Upper lobe of left lung (tissue), 6 donors: ENCODE results near the gene LTBR. TPM values are rescaled to one million over a fixed set of nuclear protein-coding genes. Genes with fewer than 3 reads are reported as not detected.
A peak's percentile ranks its signal among the peaks of the same experiment; 100 is the strongest.

Experiments used
- ATAC-seq, 2 donors: fragments of 200-7000 bp; cut with Tn5 transposase; one replicate each; pipeline ENCODE4 v1.9.1; 2022; ENCODE audit warnings: mild to moderate bottlenecking in 2 of 2, moderate library complexity in 2 of 2; ENCODE audit not compliant: low FRiP score in 2 of 2
- DNase-seq, 2 donors: peaks; one replicate each; pipeline ENCODE4 v3.0.0-alpha.2; 2019 to 2020
- H3K27ac ChIP-seq, 4 donors: fragments of 200-600 bp; sonication (generic); one replicate each; pipeline ENCODE4 v1.5.1; 2016 to 2019
- H3K27me3 ChIP-seq, 4 donors: fragments of 200-600 bp; sonication (generic); one replicate each; pipeline ENCODE4 v1.5.1; 2017 to 2019
- H3K36me3 ChIP-seq, 4 donors: fragments of 200-600 bp; sonication (generic); one replicate each; pipeline ENCODE4 v1.5.1; 2016 to 2019
- H3K4me1 ChIP-seq, 4 donors: fragments of 200-600 bp; sonication (generic); one replicate each; pipeline ENCODE4 v1.5.1; 2018 to 2019
- H3K4me3 ChIP-seq, 4 donors: fragments of 200-600 bp; sonication (generic); one replicate each; pipeline ENCODE4 v1.5.1; 2017 to 2019; ENCODE audit warnings: mild to moderate bottlenecking in 2 of 4, moderate library complexity in 1 of 4
- H3K9me3 ChIP-seq, 4 donors: fragments of 200-600 bp; sonication (generic); one replicate each; pipeline ENCODE4 v1.5.1; 2018 to 2019
- EP300 ChIP-seq, 4 donors: sonication (generic); formaldehyde crosslinking; IDR thresholded peaks; one replicate each; pipeline ENCODE4 v1.5.1; 2017; ENCODE audit warnings: antibody characterized with exemption in 4 of 4, control low read depth in 2 of 4
- POLR2A ChIP-seq, 4 donors: fragments of 450-650 bp; IDR thresholded peaks; one replicate each; pipeline ENCODE4 v1.5.1; 2016 to 2017; ENCODE audit warnings: antibody characterized with exemption in 4 of 4, mild to moderate bottlenecking in 2 of 4
- POLR2AphosphoS5 ChIP-seq, 2 donors: sonication (generic); formaldehyde crosslinking; IDR thresholded peaks; one replicate each; pipeline ENCODE4 v1.5.1; 2017; ENCODE audit warnings: antibody characterized with exemption in 2 of 2
- WGBS, 2 donors: methylation state at CpG; one replicate each; pipeline ENCODE4 v1.1.5; 2017 to 2018; 5-methylcytosine and 5-hydroxymethylcytosine counted together
- total RNA-seq, 6 donors: library from RNA; depleted of rRNA in 4 of 6; stranded (reverse); fragments of >200 nt in 4 of 6; gene quantifications; one replicate each; pipeline versions ENCODE4 v1.1.0 to v1.2.1, GENCODE V29; 2016 to 2021
- TF ChIP-seq, protein P1 (sequence below), 6 experiments: fragments of 450-650 bp in 4 of 6; fragments of 200-600 bp in 2 of 6; sonication (generic) in 2 of 6; IDR thresholded peaks; one replicate each; pipeline ENCODE4 v1.5.1; 2016 to 2019; ENCODE audit warnings: antibody characterized with exemption in 6 of 6
- donor health status: DM: no; HTN: no; CAD: no; lungs with moderate emphysema.
- donor health status: DM: no; HTN: yes; CAD: no; lungs with severe emphysema.

The LTBR gene
- total RNA-seq, 6 donors from 2014 or later = 84.9 to 207 (median 150) TPM

DNA sequence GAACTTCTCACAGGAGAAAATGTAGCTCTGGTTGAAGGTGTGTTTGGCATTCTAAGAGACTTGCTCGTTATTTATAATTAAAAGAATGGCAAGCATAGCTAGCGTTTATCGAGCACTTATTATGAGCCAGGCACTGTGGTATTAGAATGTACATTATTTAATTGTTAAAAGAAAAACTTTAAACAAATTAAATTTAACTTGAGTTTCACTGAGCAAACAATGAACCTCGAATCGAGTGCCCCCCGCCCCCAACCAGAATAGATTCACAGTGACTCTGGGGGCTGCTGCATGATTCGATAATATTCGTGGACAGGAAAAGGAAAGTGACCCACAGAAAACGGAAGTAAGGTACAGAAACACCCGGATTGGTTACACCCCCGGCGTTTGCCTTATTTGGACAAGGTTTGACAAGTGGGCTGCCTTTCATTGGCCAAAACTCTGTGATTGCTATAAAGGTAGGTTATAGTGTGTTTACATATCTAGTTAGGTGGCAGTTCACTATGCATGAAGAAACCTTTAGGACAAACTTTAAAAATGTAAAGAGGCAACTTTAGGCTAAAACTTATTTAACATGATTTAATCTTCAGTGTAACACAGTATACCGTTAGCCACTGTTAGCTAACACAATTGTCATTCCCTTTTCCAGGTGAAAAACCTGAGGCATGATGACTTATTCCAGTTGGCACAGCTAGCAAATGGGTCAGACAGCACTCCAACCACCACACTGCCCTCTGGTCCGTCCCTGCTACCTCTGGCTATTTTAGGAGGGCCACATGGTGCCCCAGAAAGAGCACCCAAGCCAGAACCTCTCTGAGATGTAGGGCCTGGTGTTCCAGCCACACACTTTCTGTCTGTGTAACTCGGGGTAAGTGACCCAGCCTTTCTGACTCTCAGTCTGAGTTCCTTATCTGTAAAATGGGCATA is 15.7 kb upstream of the LTBR start:
- peaks cover 48 to 69% (median 64%) of the 10 kb centered on the region in 4 donors for H3K4me1 ChIP-seq

DNA sequence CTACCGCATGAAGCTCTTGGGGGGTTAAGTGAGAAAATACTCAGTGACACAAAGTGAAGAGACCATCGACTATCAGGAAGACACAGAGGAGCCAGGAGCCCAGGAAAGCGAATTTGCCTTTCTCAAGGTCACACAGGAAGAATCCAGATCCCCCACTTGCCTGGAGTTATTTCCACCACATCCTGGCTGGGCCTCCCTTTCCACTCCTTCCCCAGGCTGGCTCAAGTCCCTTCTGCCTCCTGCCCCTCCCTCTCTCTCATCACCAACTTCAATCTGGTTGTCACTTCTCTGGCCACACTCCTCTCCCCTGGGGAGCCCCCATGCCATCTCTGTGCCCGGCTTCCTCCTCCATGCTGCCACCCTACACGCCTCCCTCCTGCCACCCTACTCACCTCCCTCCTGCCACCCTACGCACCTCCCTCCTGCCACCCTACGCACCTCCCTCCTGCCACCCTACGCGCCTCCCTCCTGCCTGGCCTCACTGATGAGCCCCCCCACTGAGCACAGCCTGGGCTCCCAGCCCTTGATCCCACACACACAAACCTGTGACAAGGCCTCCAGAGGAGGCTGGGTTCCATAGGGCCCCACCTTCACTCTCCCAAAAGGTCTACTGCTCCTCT is 14.9 kb upstream of the LTBR start:
- H3K9me3 ChIP-seq = no peaks in the 10 kb centered on the region
- DNase-seq (no peak), ATAC-seq (no peak)
- peak overlapping the region; percentile 32 to 63 (median 60) for H3K27ac ChIP-seq
- TF ChIP-seq, protein P1, sequence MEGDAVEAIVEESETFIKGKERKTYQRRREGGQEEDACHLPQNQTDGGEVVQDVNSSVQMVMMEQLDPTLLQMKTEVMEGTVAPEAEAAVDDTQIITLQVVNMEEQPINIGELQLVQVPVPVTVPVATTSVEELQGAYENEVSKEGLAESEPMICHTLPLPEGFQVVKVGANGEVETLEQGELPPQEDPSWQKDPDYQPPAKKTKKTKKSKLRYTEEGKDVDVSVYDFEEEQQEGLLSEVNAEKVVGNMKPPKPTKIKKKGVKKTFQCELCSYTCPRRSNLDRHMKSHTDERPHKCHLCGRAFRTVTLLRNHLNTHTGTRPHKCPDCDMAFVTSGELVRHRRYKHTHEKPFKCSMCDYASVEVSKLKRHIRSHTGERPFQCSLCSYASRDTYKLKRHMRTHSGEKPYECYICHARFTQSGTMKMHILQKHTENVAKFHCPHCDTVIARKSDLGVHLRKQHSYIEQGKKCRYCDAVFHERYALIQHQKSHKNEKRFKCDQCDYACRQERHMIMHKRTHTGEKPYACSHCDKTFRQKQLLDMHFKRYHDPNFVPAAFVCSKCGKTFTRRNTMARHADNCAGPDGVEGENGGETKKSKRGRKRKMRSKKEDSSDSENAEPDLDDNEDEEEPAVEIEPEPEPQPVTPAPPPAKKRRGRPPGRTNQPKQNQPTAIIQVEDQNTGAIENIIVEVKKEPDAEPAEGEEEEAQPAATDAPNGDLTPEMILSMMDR (IDR thresholded peaks at IDR 0.05) = no peak
- no peak for TF ChIP-seq POLR2A (IDR thresholded peaks at IDR 0.05)
- peak overlapping the region in 1 of 4 donors; percentile 1 for H3K4me3 ChIP-seq
- no peaks in the 10 kb centered on the region for H3K27me3 ChIP-seq
- WGBS, 2 donors = 84 to 91% methylated on average over 9 of the region's 9 CpGs
- no peaks in the 10 kb centered on the region for H3K36me3 ChIP-seq
- H3K4me1 ChIP-seq = peaks cover 43 to 61% (median 56%) of the 10 kb centered on the region in 4 donors

More for the DNA sequence above, 15.7 kb upstream of the LTBR start:
- no peak for DNase-seq
- WGBS, 2 donors = 47 to 59% methylated on average over 15 of the region's 15 CpGs
- Histone ChIP-seq H3K9me3 (no peaks in the 10 kb centered on the region), H3K27me3 (no peaks in the 10 kb centered on the region), H3K27ac (peak overlapping the region; percentile 32 to 63 (median 60)), H3K4me3 (peak overlapping the region in 1 of 4 donors; percentile 1), H3K36me3 (no peaks in the 10 kb centered on the region)
- no peak for TF ChIP-seq POLR2AphosphoS5 (IDR thresholded peaks at IDR 0.05)
- no peak for TF ChIP-seq POLR2A (IDR thresholded peaks at IDR 0.05)
- TF ChIP-seq EP300 (IDR thresholded peaks at IDR 0.05) = no peak
- TF ChIP-seq, protein P1 (IDR thresholded peaks at IDR 0.05) = no peak
- no peak for ATAC-seq

DNA sequence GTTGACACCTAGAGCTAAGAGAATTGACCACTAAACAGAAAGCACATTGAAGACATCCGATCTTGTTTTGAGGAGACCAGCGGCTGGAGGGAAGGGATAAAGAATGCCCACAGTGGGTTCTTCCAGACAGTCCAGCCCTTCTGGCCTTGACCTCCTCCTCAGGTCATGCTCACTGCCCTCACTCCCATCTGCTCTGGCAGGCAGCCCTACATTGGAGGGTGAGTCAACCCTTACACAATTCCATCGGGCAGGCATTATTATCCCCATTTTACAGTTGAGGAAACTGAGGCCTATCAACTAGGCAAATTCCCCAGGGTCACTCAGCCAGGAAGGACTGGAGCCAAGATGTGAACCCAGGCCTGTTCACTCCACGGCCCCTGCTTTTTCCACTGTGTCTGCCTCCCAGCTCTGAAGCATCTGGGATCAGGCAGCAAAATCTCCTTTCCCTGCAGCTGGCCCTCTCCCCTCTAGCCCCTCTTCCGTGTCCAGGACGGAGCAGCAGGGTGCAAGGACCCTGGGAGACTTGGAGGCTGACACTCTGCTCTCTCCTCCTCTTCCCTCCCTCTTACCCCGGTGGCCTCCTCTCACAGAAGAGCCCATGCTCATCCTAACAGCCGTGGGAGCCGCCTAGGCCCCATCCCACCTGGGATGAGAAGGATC is 13.9 kb upstream of the LTBR start:
- Histone ChIP-seq H3K36me3 (no peaks in the 10 kb centered on the region), H3K27ac (peak overlapping the region; percentile 12 to 90 (median 84)), H3K9me3 (no peaks in the 10 kb centered on the region), H3K4me3 (peak overlapping the region in 3 of 4 donors; percentile 24 to 32 (median 26)), H3K27me3 (no peaks in the 10 kb centered on the region), H3K4me1 (peaks cover 36 to 51% (median 46%) of the 10 kb centered on the region in 4 donors)
- ATAC-seq (no peak), DNase-seq (no peak)
- no peak for TF ChIP-seq POLR2AphosphoS5 (IDR thresholded peaks at IDR 0.05)
- no peak for TF ChIP-seq EP300 (IDR thresholded peaks at IDR 0.05)
- TF ChIP-seq POLR2A (IDR thresholded peaks at IDR 0.05) = no peak
- TF ChIP-seq, protein P1 (IDR thresholded peaks at IDR 0.05) = no peak
- WGBS, 2 donors = 88% methylated on average over 9 of the region's 9 CpGs

DNA sequence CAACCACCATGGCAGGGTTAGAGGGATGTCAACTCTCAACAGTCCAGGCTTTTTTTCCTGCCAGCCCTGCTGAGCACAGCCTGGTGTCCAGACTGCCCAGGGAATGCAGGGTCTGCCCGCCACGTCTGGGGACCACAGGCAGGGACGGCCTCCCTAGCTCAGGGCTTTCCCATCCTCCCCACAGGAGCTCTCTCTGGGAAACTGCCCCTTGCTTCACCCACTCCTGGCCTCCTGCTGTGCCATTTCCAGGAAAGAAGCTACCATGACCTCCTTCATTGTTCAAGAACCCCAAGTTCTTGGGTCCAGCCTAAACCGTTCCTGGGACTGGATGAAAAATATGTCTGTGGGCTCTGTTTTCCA is 13.4 kb upstream of the LTBR start:
- 82 to 88% methylated on average over 4 of the region's 4 CpGs for WGBS, 2 donors

More for the DNA sequence above, 13.4 kb upstream of the LTBR start:
- peak overlapping the region in 3 of 4 donors; percentile 24 to 32 (median 26) for H3K4me3 ChIP-seq
- peaks cover 36 to 52% (median 45%) of the 10 kb centered on the region in 4 donors for H3K4me1 ChIP-seq
- TF ChIP-seq EP300 (IDR thresholded peaks at IDR 0.05) = no peak
- no peak for TF ChIP-seq POLR2A (IDR thresholded peaks at IDR 0.05)
- TF ChIP-seq, protein P1 (IDR thresholded peaks at IDR 0.05) = no peak
- ATAC-seq (no peak), DNase-seq (no peak)
- H3K27me3 ChIP-seq = no peaks in the 10 kb centered on the region
- no peaks in the 10 kb centered on the region for H3K36me3 ChIP-seq
- no peaks in the 10 kb centered on the region for H3K9me3 ChIP-seq
- peak overlapping the region; percentile 12 to 90 (median 84) for H3K27ac ChIP-seq
